HG03469 (cell line): ENCODE results near the gene CD55.
"Not testable (repeated sequence)": the region's sequence is repeated elsewhere in the genome, so short reads cannot be mapped to it uniquely, and the experiment has no call there.

Experiments used
- ATAC-seq: cut with Tn5 transposase; IDR thresholded peaks from one replicate; pipeline ENCODE4 v1.9.1; 2021; ENCODE audit warnings: mild to moderate bottlenecking, moderate library complexity, moderate number of reproducible peaks; ENCODE audit not compliant: unreplicated experiment

Gene CD55

GRCh38 chr1:207304710-207305488 is 16.6 kb upstream of the CD55 start:
- ATAC-seq = no peak

- ATAC-seq = no peak
Measured at GRCh38 chr1:207305489-207305873, 16.0 kb upstream of the CD55 start.

GRCh38 chr1:207306023-207306422 is 15.5 kb upstream of the CD55 start:
- ATAC-seq = no peak

GRCh38 chr1:207306603-207307002 is 14.9 kb upstream of the CD55 start:
- no peak for ATAC-seq

GRCh38 chr1:207308451-207309190 is 12.9 kb upstream of the CD55 start:
- ATAC-seq = no peak

GRCh38 chr1:207309745-207310273 is 11.7 kb upstream of the CD55 start:
- no peak for ATAC-seq

- ATAC-seq = no peak
Measured at GRCh38 chr1:207311888-207312603, 9.4 kb upstream of the CD55 start.

GRCh38 chr1:207312604-207312920 is 8.9 kb upstream of the CD55 start:
- no peak for ATAC-seq

- ATAC-seq = no peak
Measured at GRCh38 chr1:207313131-207313530, 8.3 kb upstream of the CD55 start.

GRCh38 chr1:207314816-207315215 is 6.7 kb upstream of the CD55 start:
- ATAC-seq = no peak

- ATAC-seq = no peak
Measured at GRCh38 chr1:207315435-207315834, 6.0 kb upstream of the CD55 start.

GRCh38 chr1:207316141-207316540 is 5.3 kb upstream of the CD55 start:
- no peak for ATAC-seq

GRCh38 chr1:207316622-207317391 is 4.7 kb upstream of the CD55 start:
- ATAC-seq = no peak

- no peak for ATAC-seq
Measured at GRCh38 chr1:207317561-207317960, 3.9 kb upstream of the CD55 start.

- ATAC-seq = no peak
Measured at GRCh38 chr1:207318072-207318619, 3.3 kb upstream of the CD55 start.

GRCh38 chr1:207319199-207319598 is 2.3 kb upstream of the CD55 start:
- ATAC-seq = no peak

- not testable (repeated sequence) for ATAC-seq
Measured at GRCh38 chr1:207320105-207320504, 1.4 kb upstream of the CD55 start.

GRCh38 chr1:207321790-207322645 is 540 bp downstream of the CD55 start:
- no peak for ATAC-seq

- no peak for ATAC-seq
Measured at GRCh38 chr1:207323425-207324225, 2.1 kb downstream of the CD55 start.
